Measurements from ENCODE around the gene NAA16. TPM values are rescaled to one million over a fixed set of nuclear protein-coding genes. Genes with fewer than 3 reads are reported as not detected.
A peak's percentile ranks its signal among the peaks of the same experiment; 100 is the strongest.

Gene NAA16
- total RNA-seq, 1 donor from 2014 or later = 22.8 TPM

DNA sequence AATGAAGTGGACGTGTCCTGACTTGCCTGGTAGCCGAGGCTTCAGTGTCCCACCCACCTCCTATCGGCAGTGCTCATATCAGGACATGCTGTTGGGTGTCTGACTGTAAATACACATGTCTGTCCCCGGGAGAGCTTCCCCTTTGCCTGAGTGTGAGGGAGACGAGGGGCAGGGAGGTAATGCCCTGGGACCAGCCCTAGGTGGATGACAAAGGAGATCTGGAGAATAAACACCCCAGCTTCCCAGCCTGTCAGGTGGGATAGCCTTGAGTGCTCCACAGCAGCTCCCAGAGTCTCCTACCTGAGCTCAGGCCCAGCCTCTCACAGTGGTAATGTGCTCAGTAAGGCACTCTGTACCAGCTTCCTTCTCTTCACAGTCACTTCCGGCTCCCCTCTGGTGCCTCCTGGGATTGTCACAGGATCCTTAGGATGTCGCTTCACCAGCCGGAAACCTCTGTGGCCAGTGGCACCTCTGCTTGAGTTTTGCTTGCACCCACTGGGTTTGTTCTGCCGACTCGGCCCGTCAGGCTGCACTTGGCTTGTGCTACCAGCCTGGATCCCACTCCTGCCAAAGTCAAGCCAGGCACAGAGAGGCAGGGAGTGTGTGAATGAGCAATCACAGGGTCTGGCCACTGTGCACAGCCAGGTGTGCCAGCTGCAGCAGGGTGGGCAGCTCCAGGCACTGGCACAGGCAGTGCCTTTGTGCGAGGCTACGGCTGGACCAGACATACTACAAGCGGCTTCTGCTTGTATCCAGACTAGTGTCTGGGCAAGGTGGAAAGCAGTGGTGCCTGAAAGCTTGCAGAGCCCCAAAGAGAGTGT, 91.8 kb downstream of the NAA16 start:
- Mint-ChIP-seq H3K4me3 (ENCODE audit: unreplicated experiment) (no peak overlapping the region), H3K27me3 (ENCODE audit: unreplicated experiment) (peaks cover 22% of the 10 kb centered on the region), H3K27ac (ENCODE audit: unreplicated experiment) (no peak overlapping the region), H3K9me3 (ENCODE audit: unreplicated experiment) (no peaks in the 10 kb centered on the region), H3K4me1 (ENCODE audit: unreplicated experiment) (no peaks in the 10 kb centered on the region), H3K36me3 (ENCODE audit: unreplicated experiment) (no peaks in the 10 kb centered on the region)
- DNase-seq (ENCODE audit: extremely low spot score, unreplicated experiment) = peak; percentile 60
- TF ChIP-seq CTCF (IDR thresholded peaks at IDR 0.05) = no peak

DNA sequence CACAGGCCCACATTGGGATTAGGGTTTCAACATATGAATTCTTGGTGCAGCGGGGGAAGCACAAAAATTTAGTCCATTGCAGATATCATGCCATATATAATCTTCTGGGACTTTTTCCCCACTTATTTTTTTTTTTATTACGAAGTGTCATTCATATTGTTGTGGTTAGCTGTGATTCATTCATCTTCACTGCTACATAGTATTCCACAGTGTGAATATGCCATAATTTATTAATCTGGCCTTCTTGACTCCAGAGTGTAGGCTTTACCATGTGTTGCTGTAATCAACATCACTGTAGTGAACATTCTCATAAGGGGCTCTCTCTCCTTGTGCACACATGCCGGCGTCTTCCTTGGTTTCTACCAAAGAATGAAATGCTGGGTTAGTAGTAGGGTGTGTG, 92.9 kb downstream of the NAA16 start:
- Mint-ChIP-seq H3K9me3 (ENCODE audit: unreplicated experiment) (no peaks in the 10 kb centered on the region), H3K4me3 (ENCODE audit: unreplicated experiment) (no peak overlapping the region), H3K27ac (ENCODE audit: unreplicated experiment) (no peak overlapping the region), H3K27me3 (ENCODE audit: unreplicated experiment) (peaks cover 30% of the 10 kb centered on the region), H3K36me3 (ENCODE audit: unreplicated experiment) (no peaks in the 10 kb centered on the region), H3K4me1 (ENCODE audit: unreplicated experiment) (no peaks in the 10 kb centered on the region)
- no peak for TF ChIP-seq CTCF (IDR thresholded peaks at IDR 0.05)
- DNase-seq (ENCODE audit: extremely low spot score, unreplicated experiment) = peak; percentile 8

- Mint-ChIP-seq H3K27ac (ENCODE audit: unreplicated experiment) (no peak overlapping the region), H3K36me3 (ENCODE audit: unreplicated experiment) (no peaks in the 10 kb centered on the region), H3K9me3 (ENCODE audit: unreplicated experiment) (no peaks in the 10 kb centered on the region), H3K4me1 (ENCODE audit: unreplicated experiment) (no peaks in the 10 kb centered on the region), H3K27me3 (ENCODE audit: unreplicated experiment) (peaks cover 39% of the 10 kb centered on the region), H3K4me3 (ENCODE audit: unreplicated experiment) (no peak overlapping the region)
- no peak for DNase-seq (ENCODE audit: extremely low spot score, unreplicated experiment)
- no peak for TF ChIP-seq CTCF (IDR thresholded peaks at IDR 0.05)
Observed at GRCh38 chr13:41405367-41405766, 94.3 kb downstream of the NAA16 start.

- Mint-ChIP-seq H3K4me1 (ENCODE audit: unreplicated experiment) (no peaks in the 10 kb centered on the region), H3K36me3 (ENCODE audit: unreplicated experiment) (no peaks in the 10 kb centered on the region), H3K9me3 (ENCODE audit: unreplicated experiment) (no peaks in the 10 kb centered on the region), H3K27ac (ENCODE audit: unreplicated experiment) (no peak overlapping the region), H3K4me3 (ENCODE audit: unreplicated experiment) (no peak overlapping the region), H3K27me3 (ENCODE audit: unreplicated experiment) (peaks cover 44% of the 10 kb centered on the region)
- DNase-seq (ENCODE audit: extremely low spot score, unreplicated experiment) = no peak
- no peak for TF ChIP-seq CTCF (IDR thresholded peaks at IDR 0.05)
Observed at GRCh38 chr13:41407380-41407779, 96.3 kb downstream of the NAA16 start.

- no peak for TF ChIP-seq CTCF (IDR thresholded peaks at IDR 0.05)
- Mint-ChIP-seq H3K9me3 (ENCODE audit: unreplicated experiment) (no peaks in the 10 kb centered on the region), H3K4me1 (ENCODE audit: unreplicated experiment) (no peaks in the 10 kb centered on the region)
Observed at GRCh38 chr13:41408121-41408520, 97.1 kb downstream of the NAA16 start.

More at GRCh38 chr13:41408121-41408520, 97.1 kb downstream of the NAA16 start:
- no peaks in the 10 kb centered on the region for H3K36me3 Mint-ChIP-seq (ENCODE audit: unreplicated experiment)
- no peak for DNase-seq (ENCODE audit: extremely low spot score, unreplicated experiment)
- H3K4me3 Mint-ChIP-seq (ENCODE audit: unreplicated experiment) = no peak overlapping the region
- peaks cover 44% of the 10 kb centered on the region for H3K27me3 Mint-ChIP-seq (ENCODE audit: unreplicated experiment)
- no peak overlapping the region for H3K27ac Mint-ChIP-seq (ENCODE audit: unreplicated experiment)
